GM21529 (cell line): ENCODE results near the gene CHD2.

ENCODE experiments used
- ATAC-seq: cut with Tn5 transposase; IDR thresholded peaks from one replicate; pipeline ENCODE4 v1.9.1; 2021; ENCODE audit not compliant: unreplicated experiment

Gene CHD2

GRCh38 chr15:92954578-92954977 is 54.5 kb downstream of the CHD2 start:
- no peak for ATAC-seq

- ATAC-seq = no peak
Measured at GRCh38 chr15:92955706-92956105, 55.6 kb downstream of the CHD2 start.

- no peak for ATAC-seq
Measured at GRCh38 chr15:92958105-92958504, 58.0 kb downstream of the CHD2 start.

GRCh38 chr15:92959219-92959618 is 59.1 kb downstream of the CHD2 start:
- no peak for ATAC-seq

- ATAC-seq = no peak
Measured at GRCh38 chr15:92960996-92961681, 61.0 kb downstream of the CHD2 start.

GRCh38 chr15:92962914-92963313 is 62.8 kb downstream of the CHD2 start:
- no peak for ATAC-seq

GRCh38 chr15:92963794-92964193 is 63.7 kb downstream of the CHD2 start:
- no peak for ATAC-seq

- no peak for ATAC-seq
Measured at GRCh38 chr15:92968926-92969651, 69.0 kb downstream of the CHD2 start.

GRCh38 chr15:92970656-92971055 is 70.5 kb downstream of the CHD2 start:
- ATAC-seq = no peak

GRCh38 chr15:92971081-92971480 is 71.0 kb downstream of the CHD2 start:
- no peak for ATAC-seq

- ATAC-seq = no peak
Measured at GRCh38 chr15:92971713-92972112, 71.6 kb downstream of the CHD2 start.

GRCh38 chr15:92974183-92974915 is 74.2 kb downstream of the CHD2 start:
- ATAC-seq = no peak

GRCh38 chr15:92979011-92979701 is 79.0 kb downstream of the CHD2 start:
- ATAC-seq = no peak

GRCh38 chr15:92981333-92981732 is 81.2 kb downstream of the CHD2 start:
- ATAC-seq = no peak

- ATAC-seq = no peak
Measured at GRCh38 chr15:92984161-92984560, 84.0 kb downstream of the CHD2 start.

GRCh38 chr15:92989470-92989869 is 89.3 kb downstream of the CHD2 start:
- ATAC-seq = peak; percentile 73

- no peak for ATAC-seq
Measured at GRCh38 chr15:92990031-92990430, 89.9 kb downstream of the CHD2 start.

GRCh38 chr15:92992720-92993119 is 92.6 kb downstream of the CHD2 start:
- ATAC-seq = no peak

GRCh38 chr15:92997821-92998220 is 97.7 kb downstream of the CHD2 start:
- no peak for ATAC-seq

- no peak for ATAC-seq
Measured at GRCh38 chr15:93001156-93001555, 101.0 kb downstream of the CHD2 start.

GRCh38 chr15:93001881-93002280 is 101.8 kb downstream of the CHD2 start:
- no peak for ATAC-seq
